NCI-H2227 (cell line): ENCODE results near the gene PGBD5.

Experiments used
- DNase-seq: peaks from one replicate; lab custom pipeline; 2025; ENCODE audit not compliant: unreplicated experiment; lab: John Stamatoyannopoulos, UW

PGBD5 gene

DNA sequence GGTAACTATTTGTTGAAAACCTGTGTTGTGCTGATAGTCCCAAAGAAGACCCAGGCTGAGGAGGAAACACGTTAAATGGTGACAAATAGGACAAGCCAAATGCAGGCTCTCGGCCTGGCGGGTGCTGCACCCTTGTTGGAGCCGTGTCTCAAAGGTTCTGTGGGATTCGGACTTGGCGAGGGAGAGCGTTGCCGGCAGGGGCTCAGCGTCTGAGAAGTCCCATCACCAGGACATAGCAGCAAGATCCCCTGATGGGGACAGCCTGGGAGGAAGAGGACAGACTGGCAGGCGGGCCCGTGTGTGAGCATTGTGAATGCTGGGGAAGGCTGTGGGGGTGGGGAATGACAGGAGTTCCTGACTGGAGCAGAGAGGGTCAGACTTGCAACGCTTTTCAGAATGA, 142.5 kb downstream of the PGBD5 start:
- DNase-seq: no peak

DNA sequence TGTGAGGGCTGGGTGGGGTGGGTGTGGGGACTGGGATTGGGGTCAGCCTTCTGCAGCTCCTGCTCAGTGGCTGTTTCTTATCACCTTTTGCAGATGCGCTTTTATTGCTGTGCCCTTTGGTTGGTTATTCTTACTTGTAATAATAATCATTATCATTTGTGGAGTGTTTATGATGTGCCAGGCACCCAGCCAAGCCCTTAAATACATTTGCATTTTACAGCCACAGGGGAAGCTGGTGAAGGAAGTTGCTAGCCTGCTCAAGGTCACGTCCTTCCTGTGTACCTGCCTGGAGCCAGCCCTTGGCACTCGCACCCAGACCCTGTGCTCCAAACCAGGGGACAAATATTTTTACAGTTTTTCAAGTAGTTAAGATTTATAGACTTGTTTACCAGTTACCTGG, 144.0 kb downstream of the PGBD5 start:
- no peak for DNase-seq

DNA sequence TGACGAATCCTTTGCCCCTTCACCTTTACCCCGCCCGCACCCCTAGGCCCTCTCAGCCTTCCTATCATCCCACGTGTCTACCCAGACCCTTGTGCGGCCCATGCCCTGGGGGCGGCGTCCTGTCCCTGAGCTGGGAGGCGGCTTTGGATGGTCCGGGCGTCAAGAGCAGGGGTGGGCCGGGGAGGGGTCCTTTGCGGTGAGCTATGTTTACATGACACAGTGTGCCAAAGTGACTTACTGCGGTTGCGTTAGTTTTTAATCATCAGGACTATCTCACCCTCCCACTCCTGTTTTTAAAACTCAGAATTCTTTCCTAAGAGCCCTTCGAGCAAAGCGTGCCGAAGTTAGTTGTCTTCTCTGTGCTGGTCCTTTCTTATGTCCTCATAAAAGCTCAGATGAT, 144.6 kb downstream of the PGBD5 start:
- DNase-seq: no peak

DNA sequence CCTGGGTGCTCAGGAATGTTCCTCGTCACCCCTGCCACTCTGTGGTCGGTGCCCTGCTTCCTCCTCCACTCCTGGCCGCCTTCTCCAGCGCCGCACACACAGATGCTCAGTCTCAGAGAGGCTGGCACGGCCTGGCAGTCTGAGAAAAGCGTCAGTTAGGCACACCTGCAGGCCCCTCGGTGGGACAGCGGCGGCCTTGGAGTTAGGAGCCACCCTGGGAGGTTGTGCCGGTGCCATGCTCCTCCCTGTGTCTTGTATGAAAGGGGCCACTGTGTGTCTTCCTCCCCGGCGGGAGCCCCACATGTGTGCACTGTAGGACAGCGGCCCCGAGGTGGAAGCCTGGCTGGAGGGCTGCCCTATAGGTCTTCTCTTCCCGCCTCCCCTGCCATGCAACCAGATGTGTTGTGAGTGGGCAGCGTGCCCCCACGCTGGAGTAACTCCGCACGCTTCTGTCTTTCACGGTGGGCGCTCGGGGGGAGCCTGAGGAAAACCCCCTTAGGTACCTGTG, 145.2 kb downstream of the PGBD5 start:
- no peak for DNase-seq

DNA sequence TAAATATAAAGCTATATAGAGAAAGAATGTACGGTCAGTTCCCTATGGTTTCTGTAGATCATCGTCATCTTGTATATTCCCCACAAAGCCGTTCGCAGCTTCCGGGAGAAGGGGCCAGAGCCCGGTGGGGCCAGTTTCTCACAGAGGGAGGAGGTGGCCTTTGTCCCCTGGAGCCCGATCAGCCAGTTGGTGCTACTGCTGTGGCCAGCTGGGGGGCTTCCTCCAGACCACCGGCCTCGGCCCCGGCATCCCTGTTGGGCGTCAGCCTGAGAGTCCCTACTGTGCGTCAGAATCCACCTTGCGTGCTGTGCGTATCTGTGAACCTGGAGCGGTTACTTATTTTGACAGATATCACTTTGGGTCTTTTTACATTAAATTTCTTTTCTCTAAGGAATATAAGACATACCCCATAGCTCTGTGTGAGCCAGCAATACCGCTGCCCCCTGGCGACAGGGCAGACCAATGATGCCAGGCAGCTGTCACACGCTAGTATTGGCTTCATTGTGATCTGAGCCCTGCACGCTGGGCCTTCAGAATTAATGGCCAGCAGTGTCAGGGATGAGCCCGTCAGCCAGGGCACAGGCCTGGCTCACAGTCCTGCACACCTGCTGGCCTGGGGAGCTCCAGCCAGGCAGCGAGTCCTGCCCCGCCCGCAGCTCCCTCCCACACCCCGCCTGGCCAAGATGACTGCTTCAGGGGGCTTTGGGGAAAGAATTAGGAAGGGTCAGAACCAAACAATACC, 145.9 kb downstream of the PGBD5 start:
- DNase-seq: no peak

DNA sequence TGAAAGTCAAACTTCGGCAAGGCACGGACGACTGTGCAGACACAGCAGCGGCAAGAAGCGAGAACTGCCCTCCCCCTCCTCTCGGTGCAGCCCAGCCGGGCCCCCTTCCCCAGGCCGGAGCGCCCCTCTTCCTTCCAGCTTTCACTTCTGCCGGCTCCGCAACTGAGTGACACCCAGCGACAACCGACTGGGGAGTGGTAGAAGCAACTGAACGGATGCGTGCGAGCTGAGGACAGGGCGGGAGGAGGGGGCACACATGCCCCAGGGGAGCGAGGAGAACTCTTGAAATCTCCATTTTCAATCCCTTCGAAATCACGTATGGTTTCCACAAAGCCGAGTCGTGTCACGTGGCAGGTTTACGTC, 146.6 kb downstream of the PGBD5 start:
- DNase-seq: no peak

DNA sequence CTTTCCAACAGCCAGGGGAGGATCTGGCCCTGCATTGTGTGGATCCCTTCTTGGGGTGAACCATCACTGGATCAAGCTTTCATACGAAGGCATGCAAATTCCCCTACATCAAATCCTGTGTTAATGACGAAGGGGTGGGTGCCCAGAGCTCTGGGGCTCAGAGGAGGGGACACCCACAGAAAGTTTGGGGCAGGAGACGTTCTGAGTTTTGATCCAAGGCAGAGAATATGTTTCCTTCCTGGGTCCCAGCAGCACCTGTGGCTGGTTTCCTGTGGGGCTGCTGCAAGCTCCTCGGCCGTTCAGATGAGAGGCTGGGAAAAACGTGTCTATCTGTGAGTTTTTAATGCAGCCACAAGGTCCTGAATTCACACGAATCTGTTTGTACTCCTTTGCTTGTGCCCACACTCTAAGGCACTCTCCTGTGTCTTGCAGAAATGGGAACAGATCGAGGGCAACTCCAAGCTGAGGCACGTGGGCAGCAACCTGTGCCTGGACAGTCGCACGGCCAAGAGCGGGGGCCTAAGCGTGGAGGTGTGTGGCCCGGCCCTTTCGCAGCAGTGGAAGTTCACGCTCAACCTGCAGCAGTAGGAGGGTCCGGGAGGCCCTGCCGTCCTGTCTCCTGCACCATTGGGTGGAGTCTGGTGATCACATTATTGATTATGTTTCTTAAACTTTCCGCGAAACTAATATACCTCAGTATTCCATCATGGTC, 147.1 kb downstream of the PGBD5 start:
- DNase-seq: no peak

DNA sequence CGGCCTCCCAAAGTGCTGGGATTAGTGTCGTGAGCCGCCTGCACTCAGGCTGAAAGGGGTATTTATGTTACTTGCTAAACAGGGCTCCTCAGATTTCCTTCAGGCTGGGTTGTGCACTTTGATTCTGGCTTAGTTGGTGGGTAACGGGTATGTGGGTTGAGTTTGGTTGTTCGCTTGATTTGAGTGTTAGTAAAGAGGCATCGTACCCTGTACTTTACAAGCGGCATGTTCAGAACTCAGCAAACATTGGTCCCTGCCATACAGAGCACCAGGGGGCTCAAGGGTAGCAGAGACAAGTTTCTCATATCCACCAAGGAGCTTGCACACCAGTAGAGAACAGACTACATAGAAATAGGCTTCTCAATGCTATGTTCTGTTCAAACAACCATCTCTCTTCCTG, 147.8 kb downstream of the PGBD5 start:
- no peak for DNase-seq

DNA sequence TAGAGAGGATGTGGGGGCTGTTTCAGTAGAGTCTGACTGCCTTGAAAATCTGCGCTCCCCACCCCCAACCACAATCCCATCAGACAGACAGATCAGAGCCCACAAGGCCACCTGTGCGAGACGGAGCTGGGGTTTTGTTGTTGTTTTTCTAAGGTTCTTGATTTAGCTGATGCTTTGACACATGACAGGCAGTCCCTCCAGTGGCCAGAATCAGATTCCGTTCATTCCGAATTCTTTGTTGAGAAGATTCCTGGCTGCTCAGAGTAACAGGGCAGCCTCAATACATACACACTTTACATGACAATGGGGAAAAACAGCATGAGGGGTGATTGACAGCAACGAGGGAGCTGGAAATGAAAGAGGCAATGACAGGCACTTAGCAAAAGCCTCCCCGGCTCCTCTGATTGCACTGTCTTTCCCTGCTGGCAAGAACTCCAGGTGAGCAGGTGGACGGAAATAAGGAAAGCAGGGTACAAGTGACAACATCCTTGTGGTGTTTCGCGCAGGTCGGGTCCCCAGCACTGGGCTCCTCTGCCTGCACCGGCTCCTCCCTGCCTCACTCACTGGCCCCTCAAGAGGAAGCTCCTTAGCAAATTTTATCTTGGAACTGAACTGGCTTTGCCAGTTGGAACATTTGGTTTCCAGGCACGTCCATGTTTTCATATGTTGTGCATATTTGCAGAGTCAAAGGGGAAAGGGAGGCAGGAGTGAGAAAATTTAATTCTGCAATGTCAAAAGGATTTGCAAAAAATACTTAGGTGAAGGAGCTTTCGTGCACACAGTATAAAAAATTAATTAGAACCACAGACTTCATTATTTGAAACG, 148.7 kb downstream of the PGBD5 start:
- peak; percentile 66 for DNase-seq

DNA sequence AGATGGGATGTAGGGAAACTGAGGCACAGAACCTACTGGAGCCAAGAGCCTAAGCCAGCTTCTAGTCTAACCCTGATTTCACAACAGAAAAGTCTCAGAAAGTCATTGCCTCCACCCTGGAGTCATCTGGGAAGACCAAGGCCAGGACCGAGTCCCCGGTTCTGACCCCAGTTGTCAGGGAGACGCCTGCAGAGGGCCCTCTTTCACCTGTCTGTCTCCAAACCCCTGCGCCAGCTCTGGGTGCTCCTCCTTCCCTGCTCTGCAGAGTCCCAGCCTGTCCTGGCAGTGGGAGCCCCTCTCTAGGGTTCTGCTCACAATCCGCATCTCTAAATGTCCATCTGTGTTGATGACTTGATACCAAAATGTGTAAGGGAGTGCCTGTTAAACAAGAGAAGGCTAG, 149.7 kb downstream of the PGBD5 start:
- no peak for DNase-seq

DNA sequence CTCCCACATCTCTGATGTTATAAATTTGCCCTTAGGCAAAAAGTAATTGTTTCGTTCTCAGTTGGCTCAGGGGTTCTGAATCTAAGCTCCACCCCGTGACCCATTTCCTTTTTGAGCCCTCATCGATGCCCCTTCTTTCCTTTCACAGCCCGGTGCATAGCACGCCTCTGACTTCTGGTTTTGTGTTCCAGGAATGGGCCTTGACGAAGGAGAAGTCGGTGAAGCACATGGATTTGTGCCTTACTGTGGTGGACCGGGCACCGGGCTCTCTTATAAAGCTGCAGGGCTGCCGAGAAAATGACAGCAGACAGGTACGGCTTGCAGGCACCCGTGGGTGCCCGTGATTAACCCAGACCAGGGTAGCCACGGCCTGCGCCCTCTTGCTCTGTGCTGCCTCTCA, 151.9 kb downstream of the PGBD5 start:
- no peak for DNase-seq

DNA sequence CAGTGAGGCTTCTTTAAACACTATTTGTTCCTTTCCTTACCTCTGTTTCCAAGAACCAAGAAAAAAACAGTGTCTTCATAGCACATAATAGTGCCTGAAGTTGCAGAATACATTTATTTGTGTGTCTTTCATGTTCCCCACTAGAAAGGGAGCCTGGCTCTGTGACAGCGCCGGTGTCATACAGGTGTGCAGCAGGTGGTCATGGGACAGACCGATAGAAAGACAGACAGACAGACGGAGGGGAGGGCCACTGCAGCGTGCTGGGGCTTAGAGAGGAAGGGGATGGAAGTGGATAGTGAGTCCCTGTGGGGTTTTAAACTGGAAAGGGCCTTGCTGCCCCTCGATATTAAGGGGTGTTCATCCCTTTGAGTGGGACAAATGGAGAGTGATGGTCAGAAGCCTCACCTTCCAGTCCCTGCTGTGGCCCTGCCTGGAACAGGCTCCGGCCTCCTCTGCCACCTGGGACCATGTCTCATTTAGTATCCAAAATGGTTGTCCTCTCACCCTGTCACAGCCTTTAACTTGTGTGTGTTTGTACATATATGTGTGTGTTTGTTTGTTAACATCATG, 152.9 kb downstream of the PGBD5 start:
- DNase-seq: no peak

DNA sequence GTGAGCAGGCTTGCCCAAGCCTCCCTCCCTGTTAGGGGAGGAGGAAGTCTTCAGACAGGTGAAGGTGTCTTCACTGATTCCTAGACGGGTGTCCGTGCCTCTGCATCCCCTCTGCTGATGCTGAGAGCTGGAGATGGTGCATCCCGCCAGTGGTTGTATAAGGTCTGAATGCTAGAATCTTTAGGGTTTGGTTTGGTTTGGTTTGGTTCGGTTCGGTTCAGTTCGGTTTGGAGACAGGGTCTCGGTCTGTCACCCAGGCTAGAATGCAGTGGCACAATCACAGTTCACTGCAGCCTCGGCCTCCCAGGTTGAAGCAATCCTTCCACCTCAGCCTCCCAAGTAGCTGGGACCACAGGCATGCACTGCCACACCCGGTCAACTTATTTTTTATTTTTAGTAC, 153.6 kb downstream of the PGBD5 start:
- no peak for DNase-seq

DNA sequence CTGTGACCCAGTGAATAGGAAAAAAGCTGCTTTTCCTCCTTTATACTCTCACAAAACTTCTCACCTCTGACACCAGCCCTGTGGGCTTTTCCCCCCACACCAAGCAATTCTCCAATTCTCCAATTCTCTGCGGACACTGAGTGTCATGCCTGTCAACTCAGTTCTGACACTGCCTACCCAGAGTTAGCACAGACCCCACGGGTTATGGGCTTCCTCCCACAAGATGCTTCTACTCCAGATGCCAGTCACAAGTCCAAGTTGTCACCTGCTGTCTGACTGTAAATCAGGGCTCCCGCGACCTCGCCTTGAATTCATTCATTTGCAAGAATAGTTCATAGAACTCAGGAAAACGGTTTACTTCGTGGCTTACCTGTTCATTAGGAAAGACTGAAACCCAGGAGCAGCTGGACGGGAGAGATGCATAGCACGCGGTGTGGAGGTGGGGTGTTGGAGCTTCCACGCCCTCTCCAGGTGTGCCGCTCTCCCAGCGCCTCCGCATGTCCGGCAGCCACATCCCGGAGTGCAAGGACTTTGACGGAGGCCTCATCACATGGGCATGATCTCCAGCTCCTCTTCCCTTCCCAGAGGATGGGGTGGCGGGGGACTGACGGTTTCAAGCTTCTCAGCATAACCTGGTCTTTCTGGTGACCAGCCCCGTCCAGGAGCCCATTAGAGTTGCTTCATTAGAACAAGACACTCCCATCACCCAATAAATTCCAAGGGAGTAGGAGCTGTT, 154.7 kb downstream of the PGBD5 start:
- no peak for DNase-seq

DNA sequence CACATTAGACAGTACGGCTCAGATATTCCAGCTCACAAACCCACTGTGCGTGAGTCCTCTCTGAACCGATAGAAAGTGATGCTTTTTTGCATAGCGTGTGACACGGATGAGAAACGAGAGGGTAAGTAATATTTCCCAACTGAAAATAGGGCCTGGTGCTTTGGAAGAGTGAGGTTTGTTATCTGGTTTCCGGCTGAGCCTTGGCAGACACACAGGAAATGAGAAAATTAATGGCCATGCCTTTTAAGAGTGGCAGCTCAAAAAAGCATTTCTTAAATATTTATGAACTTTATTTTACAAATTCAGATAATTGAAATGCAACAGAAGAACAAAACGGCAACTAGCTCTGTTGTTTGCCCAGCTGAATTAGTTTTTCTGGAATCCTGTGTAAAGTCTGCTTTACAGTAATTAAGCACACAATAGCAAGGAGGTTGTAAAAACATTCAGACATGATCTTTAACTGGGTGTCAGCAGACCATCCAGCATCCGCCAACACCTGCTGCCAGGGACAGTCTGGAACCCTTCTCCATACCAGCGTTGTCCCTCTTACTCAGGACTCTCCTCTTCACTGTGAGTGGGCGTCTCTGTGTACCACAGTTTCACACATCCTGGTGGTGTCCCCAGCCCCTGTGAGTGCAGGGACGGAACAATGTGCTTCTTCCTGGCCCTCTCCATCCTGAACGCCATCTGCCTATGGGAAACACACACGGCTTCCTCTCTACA, 155.4 kb downstream of the PGBD5 start:
- DNase-seq: no peak

DNA sequence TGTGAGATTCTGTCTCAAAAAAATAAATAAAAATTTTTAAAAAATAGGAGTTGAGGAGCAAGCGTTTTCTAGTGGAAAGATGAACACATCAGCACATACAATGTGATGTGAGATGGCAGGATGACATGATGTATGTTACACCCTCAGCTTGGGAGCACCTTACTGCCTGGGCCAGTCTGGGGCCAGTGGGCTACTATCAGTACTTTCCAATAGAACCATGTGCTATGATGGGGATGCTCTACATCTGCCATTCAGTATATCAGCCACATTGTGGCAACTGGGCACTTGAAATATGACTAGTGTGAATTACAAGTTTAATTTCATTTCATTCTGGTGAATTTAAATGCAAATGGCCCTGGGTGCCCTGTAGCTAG, 156.0 kb downstream of the PGBD5 start:
- DNase-seq: no peak

DNA sequence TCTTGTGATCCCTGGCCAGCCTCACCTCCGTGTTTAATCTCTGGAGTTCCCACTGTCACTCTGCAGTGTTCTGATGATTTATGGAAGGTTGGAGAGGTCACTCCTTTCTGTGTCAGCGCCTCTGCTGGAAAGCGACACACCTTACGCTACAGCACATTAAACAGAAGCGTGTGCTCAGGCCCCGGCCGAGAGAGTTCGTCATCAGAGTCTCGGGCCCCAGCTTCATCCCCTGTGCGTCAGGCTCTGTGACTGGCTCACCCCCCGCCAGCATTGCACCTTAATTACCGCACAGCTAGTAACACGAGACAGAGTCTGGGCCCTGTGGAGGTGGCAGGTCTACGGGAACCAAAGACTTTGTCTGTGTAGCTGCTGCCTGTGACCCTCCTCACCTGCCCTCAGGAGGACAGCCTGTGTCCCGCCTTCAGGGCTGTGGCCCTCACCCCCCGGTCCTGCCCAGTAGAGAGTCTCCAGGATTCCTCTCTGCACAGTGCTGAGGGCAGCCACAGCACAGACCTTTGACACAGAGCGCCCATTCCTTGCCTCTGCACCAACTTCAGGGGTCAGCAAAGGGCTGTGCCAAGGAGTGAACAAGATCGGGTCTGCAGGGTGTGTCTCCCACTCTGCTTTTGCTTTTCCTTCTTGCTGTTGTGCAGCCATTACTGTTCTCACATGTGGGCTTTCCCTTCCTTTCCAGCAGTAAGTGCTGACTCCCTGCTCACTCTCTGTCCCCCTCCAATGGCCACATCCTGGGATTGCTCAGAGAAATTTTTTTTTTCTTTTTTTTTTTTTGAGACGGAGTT, 157.6 kb downstream of the PGBD5 start:
- peak; percentile 77 for DNase-seq

DNA sequence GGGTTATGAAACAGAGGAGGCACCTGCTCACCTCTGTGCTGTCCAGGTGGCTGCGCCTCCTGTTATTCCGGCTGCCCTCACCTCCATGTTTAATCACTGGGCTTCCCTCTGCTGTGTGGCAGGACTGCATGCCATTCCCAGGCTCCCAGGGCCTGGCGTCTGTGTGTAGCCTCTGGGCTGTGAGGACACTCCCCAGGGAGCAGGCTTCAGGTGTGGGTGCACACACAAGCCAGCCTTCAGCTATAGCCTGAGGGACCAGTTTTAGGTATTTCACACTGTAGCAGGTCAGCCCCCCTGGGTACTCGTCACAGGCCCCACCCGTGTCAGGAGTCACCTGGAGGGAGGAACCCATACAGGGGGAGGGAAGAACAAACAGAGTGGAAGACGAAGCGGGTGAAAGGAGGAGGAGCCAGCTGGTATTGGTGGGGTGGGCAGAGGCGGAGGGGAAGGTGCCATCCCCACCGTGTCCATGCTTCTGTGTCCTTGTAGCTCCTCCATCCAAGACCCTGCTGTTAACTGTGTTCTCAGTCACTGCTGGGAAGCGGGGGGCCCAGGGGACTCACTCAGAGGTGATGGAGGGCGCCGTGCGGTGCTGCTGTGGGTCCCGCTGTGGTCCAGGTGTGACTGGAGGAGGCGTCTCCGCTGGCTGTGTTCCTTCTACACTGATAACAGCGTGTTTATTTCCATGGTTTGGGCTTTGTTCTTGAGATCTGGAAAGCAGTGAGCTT, 158.6 kb downstream of the PGBD5 start:
- DNase-seq: no peak

DNA sequence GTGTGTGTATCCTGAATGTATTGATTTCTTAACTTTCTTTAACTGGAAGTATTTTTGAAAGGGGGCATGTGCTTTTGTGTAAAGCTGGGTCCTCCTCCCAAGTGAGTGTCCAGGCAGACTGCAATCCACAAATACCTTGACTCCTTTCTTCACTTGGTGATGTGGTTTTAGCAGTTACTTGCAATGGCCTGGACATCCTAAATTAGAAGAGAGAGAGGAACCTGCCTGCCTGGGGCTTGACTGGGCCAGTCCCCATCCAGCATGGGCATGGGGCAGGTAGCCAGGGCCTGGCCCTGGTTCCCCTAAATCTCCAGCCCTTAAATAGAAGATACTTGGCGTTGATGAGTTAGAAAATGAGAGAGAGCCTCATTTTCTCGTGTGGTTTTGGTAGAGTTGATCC, 159.7 kb downstream of the PGBD5 start:
- DNase-seq: no peak
